Measurements from ENCODE around the gene TMEM35B.
"Not testable (repeated sequence)": the region's sequence is repeated elsewhere in the genome, so short reads cannot be mapped to it uniquely, and the experiment has no call there.

TMEM35B gene

GRCh38 chr1:34947641-34948314 is 37.4 kb downstream of the TMEM35B start:
- H3K36me3 ChIP-seq (ENCODE audit: insufficient read depth, low read depth, low read length); H3K4me1 ChIP-seq (ENCODE audit: insufficient read depth, low read length); H3K27ac ChIP-seq (ENCODE audit: low read length); H3K9me3 ChIP-seq (ENCODE audit: insufficient read depth, low read depth, low read length); H3K9ac ChIP-seq (ENCODE audit: low read depth, low read length); H3K4me3 ChIP-seq (ENCODE audit: low read length); H3K27me3 ChIP-seq (ENCODE audit: insufficient read depth, low read length): not testable (repeated sequence)

- Histone ChIP-seq H3K9me3 (ENCODE audit: insufficient read depth, low read depth, low read length) (no peaks in the 10 kb centered on the region), H3K27ac (ENCODE audit: low read length) (no peak overlapping the region), H3K4me3 (ENCODE audit: low read length) (no peak overlapping the region), H3K36me3 (ENCODE audit: insufficient read depth, low read depth, low read length) (no peaks in the 10 kb centered on the region), H3K4me1 (ENCODE audit: insufficient read depth, low read length) (no peaks in the 10 kb centered on the region), H3K27me3 (ENCODE audit: insufficient read depth, low read length) (0 out of 2 replicates have a peak, but pooled peaks cover 4% of the 10 kb centered on the region), H3K9ac (ENCODE audit: low read depth, low read length) (no peak overlapping the region)
Measured at GRCh38 chr1:34946211-34946610, 38.9 kb downstream of the TMEM35B start.

GRCh38 chr1:34941798-34942197 is 43.3 kb downstream of the TMEM35B start:
- H3K36me3 ChIP-seq (ENCODE audit: insufficient read depth, low read depth, low read length); H3K27ac ChIP-seq (ENCODE audit: low read length); H3K9me3 ChIP-seq (ENCODE audit: insufficient read depth, low read depth, low read length); H3K4me1 ChIP-seq (ENCODE audit: insufficient read depth, low read length); H3K27me3 ChIP-seq (ENCODE audit: insufficient read depth, low read length); H3K4me3 ChIP-seq (ENCODE audit: low read length); H3K9ac ChIP-seq (ENCODE audit: low read depth, low read length): not testable (repeated sequence)
